Astrocyte (in vitro differentiated cells and primary cell): ENCODE data around the gene ZNF324B. TPM values are rescaled to one million over a fixed set of nuclear protein-coding genes. Genes with fewer than 3 reads are reported as not detected.

Source experiments
- DNase-seq: peaks from one replicate; pipeline ENCODE4 v3.0.0-alpha.2; 2010; ENCODE audit warnings: low read depth
- FAIRE-seq: peaks from 2 replicates; lab custom pipeline; 2011; peaks lifted over from hg19 to GRCh38; lab: Jason Lieb, UNC
- H2AFZ ChIP-seq: 2 replicates; pipeline ENCODE4 v1.6.0; 2012; ENCODE audit warnings: low read depth, low read length, inconsistent platforms
- H3K27ac ChIP-seq: 2 replicates; pipeline ENCODE4 v1.5.1; 2011; ENCODE audit warnings: low read depth, low read length, inconsistent platforms
- H3K27me3 ChIP-seq: 2 replicates; pipeline ENCODE4 v1.6.0; 2011; ENCODE audit warnings: low read length, inconsistent platforms; ENCODE audit not compliant: insufficient read depth
- H3K36me3 ChIP-seq: 2 replicates; pipeline ENCODE4 v1.5.1; 2011; ENCODE audit warnings: low read length, inconsistent platforms; ENCODE audit not compliant: insufficient read depth
- H3K4me1 ChIP-seq: 2 replicates; pipeline ENCODE4 v1.5.1; 2011; ENCODE audit warnings: low read length, inconsistent platforms; ENCODE audit not compliant: insufficient read depth
- H3K4me2 ChIP-seq: 2 replicates; pipeline ENCODE4 v1.6.0; 2012; ENCODE audit warnings: low read length, inconsistent platforms
- H3K4me3 ChIP-seq: 2 replicates; pipeline ENCODE4 v1.5.1; 2011; ENCODE audit warnings: low read depth, mild to moderate bottlenecking, low read length, inconsistent platforms; ENCODE audit not compliant: insufficient read depth
- H3K79me2 ChIP-seq: 2 replicates; pipeline ENCODE4 v1.6.0; 2012; ENCODE audit warnings: mild to moderate bottlenecking, low read length, inconsistent platforms; ENCODE audit not compliant: insufficient read depth
- H3K9ac ChIP-seq: 2 replicates; pipeline ENCODE4 v1.6.0; 2012; ENCODE audit warnings: mild to moderate bottlenecking, low read length, inconsistent platforms
- H3K9me3 ChIP-seq: 2 replicates; pipeline ENCODE4 v1.5.1; 2012; ENCODE audit warnings: low read depth, mild to moderate bottlenecking, low read length, inconsistent platforms; ENCODE audit not compliant: insufficient read depth
- H4K20me1 ChIP-seq: 2 replicates; pipeline ENCODE4 v1.6.0; 2012; ENCODE audit warnings: low read length, inconsistent platforms; ENCODE audit not compliant: insufficient read depth
- H3K27ac Mint-ChIP-seq: one replicate; pipeline ENCODE4 v1.8.0; 2021; ENCODE audit warnings: mild to moderate bottlenecking, mixed read lengths; ENCODE audit not compliant: unreplicated experiment
- H3K27me3 Mint-ChIP-seq: one replicate; pipeline ENCODE4 v1.8.0; 2021; ENCODE audit warnings: low read depth, mixed read lengths; ENCODE audit not compliant: unreplicated experiment
- H3K36me3 Mint-ChIP-seq: one replicate; pipeline ENCODE4 v1.8.0; 2021; ENCODE audit warnings: low read depth, mixed read lengths; ENCODE audit not compliant: unreplicated experiment
- H3K4me1 Mint-ChIP-seq: one replicate; pipeline ENCODE4 v1.8.0; 2021; ENCODE audit warnings: low read depth, mixed read lengths; ENCODE audit not compliant: unreplicated experiment
- H3K4me3 Mint-ChIP-seq: one replicate; pipeline ENCODE4 v1.8.0; 2021; ENCODE audit warnings: mild to moderate bottlenecking, moderate library complexity, mixed read lengths; ENCODE audit not compliant: unreplicated experiment
- H3K9me3 Mint-ChIP-seq: one replicate; pipeline ENCODE4 v1.8.0; 2021; ENCODE audit warnings: mild to moderate bottlenecking, mixed read lengths; ENCODE audit not compliant: unreplicated experiment
- CTCF ChIP-seq: IDR thresholded peaks from 2 replicates; pipeline ENCODE4 v1.5.1; 2011; ENCODE audit warnings: low read depth, mild to moderate bottlenecking, inconsistent platforms, low read length, moderate library complexity; ENCODE audit not compliant: insufficient read depth
- EZH2 ChIP-seq: IDR thresholded peaks from 2 replicates; pipeline ENCODE4 v1.6.1; 2012; ENCODE audit warnings: mild to moderate bottlenecking, low read length, inconsistent platforms; ENCODE audit not compliant: insufficient read depth
- total RNA-seq: library from RNA; stranded (reverse); gene quantifications from 2 replicates; pipeline ENCODE4 v1.2.1, GENCODE V29; 2021

ZNF324B gene
- total RNA-seq, 1 donor from 2014 or later, result 4.9 TPM

- H3K27me3 Mint-ChIP-seq, result no peaks in the 10 kb centered on the region
- H3K36me3 Mint-ChIP-seq, result peaks cover 53% of the 10 kb centered on the region
- Histone ChIP-seq H3K9me3 (peaks cover 81% of the 10 kb centered on the region), H3K79me2 (no peaks in the 10 kb centered on the region), H3K4me1 (no peaks in the 10 kb centered on the region), H3K36me3 (peaks cover 29% of the 10 kb centered on the region), H3K27me3 (no peaks in the 10 kb centered on the region), H3K4me2 (no peak overlapping the region), H3K27ac (no peak overlapping the region), H2AFZ (no peak overlapping the region), H3K4me3 (no peak overlapping the region), H4K20me1 (no peaks in the 10 kb centered on the region), H3K9ac (no peak overlapping the region)
- no peaks in the 10 kb centered on the region for H3K4me1 Mint-ChIP-seq
- no peak for TF ChIP-seq CTCF
- TF ChIP-seq EZH2, result no peak
- DNase-seq, result no peak
- no peak overlapping the region for H3K4me3 Mint-ChIP-seq
- no peak for FAIRE-seq
- H3K27ac Mint-ChIP-seq, result no peak overlapping the region
- H3K9me3 Mint-ChIP-seq, result peaks cover 56% of the 10 kb centered on the region
Measured at GRCh38 chr19:58429745-58430144, 21.7 kb upstream of the ZNF324B start.

DNA sequence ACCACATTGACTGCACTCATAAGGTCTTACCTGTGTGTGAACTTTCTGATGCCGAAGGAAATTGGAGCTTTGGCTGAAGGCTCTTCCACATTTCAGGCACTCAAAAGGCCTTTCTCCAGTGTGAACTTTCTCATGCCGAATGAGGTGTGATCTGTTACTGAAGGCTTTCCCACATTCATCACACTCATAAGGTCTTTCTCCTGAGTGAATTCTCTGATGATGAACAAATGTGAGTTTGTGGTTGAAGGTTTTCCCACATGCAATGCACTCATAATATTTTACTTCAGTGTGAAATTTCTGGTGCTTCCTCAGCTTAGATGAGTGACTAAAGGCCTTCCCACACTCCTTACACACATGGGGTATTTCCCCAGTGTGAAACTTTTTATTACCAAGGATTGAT lies 17.2 kb upstream of the ZNF324B start:
- FAIRE-seq, result no peak
- Histone ChIP-seq H3K36me3 (peaks cover 50% of the 10 kb centered on the region), H3K4me2 (no peak overlapping the region), H2AFZ (no peak overlapping the region), H3K27me3 (no peaks in the 10 kb centered on the region), H3K9me3 (peaks cover 83% of the 10 kb centered on the region), H3K9ac (no peak overlapping the region), H3K4me1 (peaks cover 3% of the 10 kb centered on the region), H3K4me3 (no peak overlapping the region), H3K79me2 (peaks cover 17% of the 10 kb centered on the region), H4K20me1 (no peaks in the 10 kb centered on the region), H3K27ac (no peak overlapping the region)
- Mint-ChIP-seq H3K9me3 (peaks cover 77% of the 10 kb centered on the region), H3K36me3 (peaks cover 76% of the 10 kb centered on the region), H3K4me3 (no peak overlapping the region), H3K27ac (no peak overlapping the region), H3K4me1 (no peaks in the 10 kb centered on the region), H3K27me3 (peaks cover 11% of the 10 kb centered on the region)
- TF ChIP-seq EZH2, result no peak
- no peak for TF ChIP-seq CTCF
- DNase-seq, result peak; percentile 47
